Measurements from ENCODE around the gene GPR33. TPM values are rescaled to one million over a fixed set of nuclear protein-coding genes. Genes with fewer than 3 reads are reported as not detected.

The GPR33 gene
- total RNA-seq (2022; extraction: Qiagen RNA extraction; ENCODE audit: low read depth), result not detected in 5 replicates

GRCh38 chr14:31487886-31488285 lies at the start of gene GPR33:
GPR33 (minus strand) TSS chr14:31488039; CDS start chr14:31483965, 4,074 bp downstream.

GRCh38 chr14:31456841-31457664 lies 30.8 kb downstream of the GPR33 start, which contains the start of gene DTD2:
DTD2 (minus strand) TSS chr14:31457506; CDS start chr14:31457393, 113 bp downstream.

Other genes with a start within 250 kb of the GPR33 start
- gene HEATR5A, start 67.5 kb downstream of the GPR33 start, total RNA-seq (2022; extraction: Qiagen RNA extraction; ENCODE audit: low read depth), result 16.4 to 26.6 TPM (median 22.1 TPM) in 5 replicates
- 14.8 to 21.9 TPM (median 16.8 TPM) in 5 replicates for gene DTD2, start 30.5 kb downstream of the GPR33 start, total RNA-seq (2022; extraction: Qiagen RNA extraction; ENCODE audit: low read depth)
- 7.8 to 12.4 TPM (median 8.5 TPM) in 5 replicates for gene NUBPL, start 73.4 kb upstream of the GPR33 start, total RNA-seq (2022; extraction: Qiagen RNA extraction; ENCODE audit: low read depth)